GM19099 (cell line): ENCODE measurements around the gene GFM1.

Source experiments
- POLR2A ChIP-seq: IDR thresholded peaks from 3 replicates; pipeline ENCODE4 v1.6.1; 2011; ENCODE audit warnings: low read depth; ENCODE audit not compliant: insufficient read length; ENCODE audit errors: extremely low read depth

The GFM1 gene

GRCh38 chr3:158733656-158734055 is 89.3 kb downstream of the GFM1 start:
- TF ChIP-seq POLR2A = no peak

GRCh38 chr3:158735296-158736033 is 91.1 kb downstream of the GFM1 start:
- no peak for TF ChIP-seq POLR2A

- no peak for TF ChIP-seq POLR2A
Measured at GRCh38 chr3:158737410-158737809, 93.1 kb downstream of the GFM1 start.

GRCh38 chr3:158737976-158738615 is 93.8 kb downstream of the GFM1 start:
- TF ChIP-seq POLR2A = no peak

GRCh38 chr3:158738653-158739052 is 94.3 kb downstream of the GFM1 start:
- TF ChIP-seq POLR2A = no peak

GRCh38 chr3:158739078-158739477 is 94.8 kb downstream of the GFM1 start:
- no peak for TF ChIP-seq POLR2A

GRCh38 chr3:158739661-158740060 is 95.3 kb downstream of the GFM1 start:
- TF ChIP-seq POLR2A = no peak
